ENCODE data around the gene SETD1A.

Gene SETD1A

DNA sequence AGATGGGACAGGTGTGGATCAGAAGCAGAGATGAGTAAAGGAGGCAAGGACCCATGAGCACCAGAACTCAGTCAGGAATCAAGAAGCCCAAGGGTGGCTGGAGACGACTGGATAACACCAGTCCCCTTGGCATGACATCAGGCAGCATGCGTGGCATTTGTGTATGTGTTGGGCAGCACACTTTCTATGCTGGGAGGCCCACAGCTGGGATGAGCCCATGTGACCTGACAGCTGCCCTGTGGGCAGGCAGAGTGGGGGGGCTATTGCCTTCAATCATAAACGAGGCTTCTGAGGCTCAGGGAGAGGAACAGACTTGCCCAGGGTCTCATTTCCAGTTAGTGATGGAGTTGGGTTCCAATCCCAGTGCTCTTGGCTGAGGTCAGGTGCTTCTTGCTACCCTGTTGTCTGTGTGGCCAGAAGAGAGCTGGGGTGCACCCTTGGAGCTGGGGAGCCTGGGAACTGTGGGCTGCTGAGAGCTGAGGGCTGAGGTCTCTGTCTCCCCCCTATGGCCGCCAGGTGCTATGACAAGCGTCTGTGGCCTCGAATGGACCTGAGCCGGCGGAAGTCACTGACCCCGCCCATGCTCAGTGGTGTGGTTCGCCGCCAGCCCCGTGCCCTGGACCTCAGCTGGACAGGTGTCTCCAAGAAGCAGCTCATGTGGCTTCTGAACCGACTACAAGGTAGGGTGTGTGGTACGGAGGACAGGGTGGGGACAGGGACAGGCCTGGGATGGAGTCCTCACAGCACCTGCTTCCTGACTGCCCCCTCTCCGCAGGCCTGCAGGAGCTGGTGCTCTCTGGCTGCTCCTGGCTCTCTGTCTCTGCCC lies 15.7 kb upstream of the SETD1A start:
- peak; percentile 80 for DNase-seq (ENCODE audit: low spot score)
- CTCF ChIA-PET = interaction anchor here (0.5 to 3.6 kb wide), 22 partner anchors 8 to 172 kb away, joined by 3 to 23 read pairs (median 4); partner anchors contain the start of gene FBXL19
- POLR2A ChIA-PET (ENCODE audit: low non-redundant PET) = interaction anchor here (0.7 kb wide), 1 partner anchor 46 kb away, joined by 3 read pairs; no protein-coding TSS in a partner anchor
- peak overlapping the region; percentile 91 for H3K27ac ChIP-seq
- TF ChIP-seq, protein P1, sequence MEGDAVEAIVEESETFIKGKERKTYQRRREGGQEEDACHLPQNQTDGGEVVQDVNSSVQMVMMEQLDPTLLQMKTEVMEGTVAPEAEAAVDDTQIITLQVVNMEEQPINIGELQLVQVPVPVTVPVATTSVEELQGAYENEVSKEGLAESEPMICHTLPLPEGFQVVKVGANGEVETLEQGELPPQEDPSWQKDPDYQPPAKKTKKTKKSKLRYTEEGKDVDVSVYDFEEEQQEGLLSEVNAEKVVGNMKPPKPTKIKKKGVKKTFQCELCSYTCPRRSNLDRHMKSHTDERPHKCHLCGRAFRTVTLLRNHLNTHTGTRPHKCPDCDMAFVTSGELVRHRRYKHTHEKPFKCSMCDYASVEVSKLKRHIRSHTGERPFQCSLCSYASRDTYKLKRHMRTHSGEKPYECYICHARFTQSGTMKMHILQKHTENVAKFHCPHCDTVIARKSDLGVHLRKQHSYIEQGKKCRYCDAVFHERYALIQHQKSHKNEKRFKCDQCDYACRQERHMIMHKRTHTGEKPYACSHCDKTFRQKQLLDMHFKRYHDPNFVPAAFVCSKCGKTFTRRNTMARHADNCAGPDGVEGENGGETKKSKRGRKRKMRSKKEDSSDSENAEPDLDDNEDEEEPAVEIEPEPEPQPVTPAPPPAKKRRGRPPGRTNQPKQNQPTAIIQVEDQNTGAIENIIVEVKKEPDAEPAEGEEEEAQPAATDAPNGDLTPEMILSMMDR (conservative IDR thresholded peaks at IDR 0.05; ENCODE audit: low read depth) = peak; percentile 95

DNA sequence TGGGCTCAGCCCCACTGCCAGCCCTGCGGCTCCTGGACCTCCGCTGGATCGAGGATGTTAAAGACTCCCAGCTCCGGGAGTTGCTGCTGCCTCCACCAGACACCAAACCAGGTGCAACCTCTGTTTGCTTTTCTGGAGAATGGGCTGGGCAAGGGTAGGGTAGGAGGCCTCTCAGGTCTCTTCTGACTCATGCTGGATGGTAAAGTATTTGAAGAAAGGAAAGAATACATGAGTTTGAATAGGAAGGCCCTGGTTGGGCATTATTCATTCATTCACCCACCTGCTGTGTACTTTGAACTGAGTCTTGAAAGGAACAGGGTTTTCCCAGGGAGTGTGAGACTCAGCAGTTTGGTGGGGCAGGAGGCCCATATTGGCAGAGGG lies 15.1 kb upstream of the SETD1A start:
- TF ChIP-seq, protein P1 (conservative IDR thresholded peaks at IDR 0.05; ENCODE audit: low read depth) = no peak
- ChIA-PET CTCF (interaction anchor here (0.6 to 3.6 kb wide), 16 partner anchors 8 to 172 kb away, joined by 3 to 23 read pairs (median 4); partner anchors contain the start of gene FBXL19), POLR2A (ENCODE audit: low non-redundant PET) (no interaction called here)
- peak overlapping the region; percentile 91 for H3K27ac ChIP-seq
- no peak for DNase-seq (ENCODE audit: low spot score)

DNA sequence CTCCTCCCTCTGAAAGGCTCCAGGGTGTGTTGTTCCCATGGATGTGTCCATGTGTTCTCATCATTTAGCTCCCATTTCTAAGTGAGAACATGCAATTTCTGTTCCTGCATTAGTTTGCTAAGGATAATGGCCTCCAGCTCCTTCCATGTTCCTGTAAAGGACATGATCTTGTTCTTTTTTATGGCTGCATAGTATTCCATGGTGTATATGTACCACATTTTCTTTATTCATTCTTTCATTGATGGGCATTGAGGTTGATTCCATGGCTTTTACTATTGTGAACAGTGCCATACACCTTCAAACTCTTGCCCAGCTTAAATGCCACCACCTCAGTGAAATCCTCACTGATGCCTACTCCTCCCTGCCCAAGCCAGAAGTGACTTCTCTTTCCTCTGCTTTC lies 13.2 kb upstream of the SETD1A start:
- POLR2A ChIA-PET (ENCODE audit: low non-redundant PET) = no interaction called here
- CTCF ChIA-PET = interaction anchor here (0.5 kb wide), 1 partner anchor 10 kb away, joined by 3 read pairs; no protein-coding TSS in a partner anchor
- no peak overlapping the region for H3K27ac ChIP-seq
- TF ChIP-seq, protein P1 (conservative IDR thresholded peaks at IDR 0.05; ENCODE audit: low read depth) = no peak
- no peak for DNase-seq (ENCODE audit: low spot score)

DNA sequence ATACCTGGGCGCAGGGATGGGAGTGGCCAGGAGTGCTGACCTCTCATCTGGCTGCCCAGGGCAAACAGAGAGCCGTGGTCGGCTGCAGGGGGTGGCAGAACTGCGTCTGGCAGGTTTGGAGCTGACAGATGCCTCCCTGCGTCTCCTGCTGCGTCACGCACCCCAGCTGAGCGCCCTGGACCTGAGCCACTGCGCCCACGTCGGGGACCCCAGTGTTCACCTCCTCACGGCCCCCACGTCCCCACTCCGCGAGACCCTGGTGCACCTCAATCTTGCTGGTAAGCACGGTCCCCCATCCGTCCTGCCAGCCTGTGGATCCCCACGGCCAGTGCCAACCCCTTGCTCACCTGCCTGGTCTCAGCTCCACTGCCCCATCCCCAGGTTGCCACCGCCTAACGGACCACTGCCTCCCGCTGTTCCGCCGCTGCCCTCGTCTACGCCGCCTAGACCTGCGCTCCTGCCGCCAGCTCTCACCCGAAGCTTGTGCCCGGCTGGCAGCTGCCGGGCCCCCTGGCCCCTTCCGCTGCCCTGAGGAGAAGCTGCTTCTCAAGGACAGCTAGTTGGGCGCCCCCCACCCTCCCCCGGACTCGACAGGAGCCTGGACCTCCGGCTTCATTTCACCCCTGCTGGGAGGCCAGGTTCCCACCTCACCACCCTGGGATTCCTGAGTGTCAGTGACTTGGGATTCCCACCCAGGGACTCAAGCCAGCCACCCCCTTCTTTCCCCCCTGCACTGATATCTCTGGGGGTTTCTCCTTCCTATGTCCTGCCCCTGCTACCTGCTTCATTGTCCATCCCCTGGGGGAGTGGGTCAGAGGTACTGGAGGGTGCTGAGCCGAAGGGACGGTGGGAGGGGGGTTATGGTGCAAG lies 10.6 kb upstream of the SETD1A start:
- DNase-seq (ENCODE audit: low spot score) = no peak
- TF ChIP-seq, protein P1 (conservative IDR thresholded peaks at IDR 0.05; ENCODE audit: low read depth) = no peak
- ChIA-PET CTCF (interaction anchor here (0.6 to 1.0 kb wide), 3 partner anchors 12 to 130 kb away, joined by 3 to 5 read pairs (median 3); no protein-coding TSS in a partner anchor), POLR2A (ENCODE audit: low non-redundant PET) (no interaction called here)
- H3K27ac ChIP-seq = peak overlapping the region; percentile 98

DNA sequence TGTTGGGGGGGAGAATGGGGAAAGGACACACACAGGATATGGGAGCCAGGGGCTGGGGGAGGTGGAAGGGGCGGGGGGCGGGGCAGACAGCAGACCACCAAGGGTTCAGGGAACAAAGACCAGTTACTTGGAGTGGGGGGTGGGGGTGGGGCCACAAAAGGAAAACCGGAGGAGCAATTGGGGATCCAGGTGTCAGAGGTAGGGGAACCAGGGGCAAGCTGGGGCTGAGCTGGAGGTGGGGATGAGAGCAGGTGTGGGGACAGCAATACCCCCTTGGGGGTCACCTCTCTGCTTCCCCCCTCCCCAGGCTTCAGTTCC lies 10.1 kb upstream of the SETD1A start:
- TF ChIP-seq, protein P1 (conservative IDR thresholded peaks at IDR 0.05; ENCODE audit: low read depth) = no peak
- CTCF ChIA-PET = interaction anchor here (0.6 to 1.0 kb wide), 2 partner anchors 13 to 130 kb away, joined by 3 to 5 read pairs; no protein-coding TSS in a partner anchor
- DNase-seq (ENCODE audit: low spot score) = no peak
- POLR2A ChIA-PET (ENCODE audit: low non-redundant PET) = no interaction called here
- H3K27ac ChIP-seq = peak overlapping the region; percentile 98
